ENCODE measurements around the gene SNX22. TPM values are rescaled to one million over a fixed set of nuclear protein-coding genes. Genes with fewer than 3 reads are reported as not detected.

The SNX22 gene
- total RNA-seq, 4 donors from 2014 or later, result 0.13 to 0.19 TPM; not detected in 2

DNA sequence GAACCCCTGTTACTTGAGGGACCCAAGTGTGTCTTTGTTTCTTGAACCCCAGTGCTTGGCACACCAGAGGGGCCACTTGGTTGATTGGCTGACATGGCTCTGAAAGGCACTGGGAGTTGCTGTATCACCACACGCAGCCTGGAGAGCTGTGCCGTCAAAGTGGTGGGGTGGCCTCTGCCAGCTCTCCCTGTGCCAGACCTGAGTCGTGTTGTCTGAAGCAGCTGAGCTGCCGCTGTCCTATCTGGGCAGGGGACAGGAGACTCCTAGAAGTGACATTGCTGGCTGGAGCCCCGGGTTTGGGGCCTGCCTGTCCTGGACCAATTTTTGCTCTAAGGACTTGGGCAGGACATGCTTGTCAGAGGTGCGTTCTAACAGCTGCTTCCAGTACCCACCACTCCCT lies 5.5 kb upstream of the SNX22 start:
- peaks cover 0 to 2% (median 0%) of the 10 kb centered on the region in 3 donors for H3K4me1 ChIP-seq
- 66% methylated on average over 5 of the region's 6 CpGs; no CpG with 5 or more reads in 1 of the 2 donors for WGBS, 2 donors (ENCODE audit: low coverage in 1 of 2)
- H3K4me3 ChIP-seq, result no peak overlapping the region
- no peak overlapping the region for H3K27ac ChIP-seq
- TF ChIP-seq, protein P1, sequence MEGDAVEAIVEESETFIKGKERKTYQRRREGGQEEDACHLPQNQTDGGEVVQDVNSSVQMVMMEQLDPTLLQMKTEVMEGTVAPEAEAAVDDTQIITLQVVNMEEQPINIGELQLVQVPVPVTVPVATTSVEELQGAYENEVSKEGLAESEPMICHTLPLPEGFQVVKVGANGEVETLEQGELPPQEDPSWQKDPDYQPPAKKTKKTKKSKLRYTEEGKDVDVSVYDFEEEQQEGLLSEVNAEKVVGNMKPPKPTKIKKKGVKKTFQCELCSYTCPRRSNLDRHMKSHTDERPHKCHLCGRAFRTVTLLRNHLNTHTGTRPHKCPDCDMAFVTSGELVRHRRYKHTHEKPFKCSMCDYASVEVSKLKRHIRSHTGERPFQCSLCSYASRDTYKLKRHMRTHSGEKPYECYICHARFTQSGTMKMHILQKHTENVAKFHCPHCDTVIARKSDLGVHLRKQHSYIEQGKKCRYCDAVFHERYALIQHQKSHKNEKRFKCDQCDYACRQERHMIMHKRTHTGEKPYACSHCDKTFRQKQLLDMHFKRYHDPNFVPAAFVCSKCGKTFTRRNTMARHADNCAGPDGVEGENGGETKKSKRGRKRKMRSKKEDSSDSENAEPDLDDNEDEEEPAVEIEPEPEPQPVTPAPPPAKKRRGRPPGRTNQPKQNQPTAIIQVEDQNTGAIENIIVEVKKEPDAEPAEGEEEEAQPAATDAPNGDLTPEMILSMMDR (IDR thresholded peaks at IDR 0.05), result no peak
- no peak for TF ChIP-seq EP300 (IDR thresholded peaks at IDR 0.05)
- TF ChIP-seq POLR2AphosphoS5 (IDR thresholded peaks at IDR 0.05), result no peak
- TF ChIP-seq POLR2A (IDR thresholded peaks at IDR 0.05), result no peak
- ATAC-seq, result no peak
- peaks cover 6% of the 10 kb centered on the region for H3K27me3 ChIP-seq
- no peaks in the 10 kb centered on the region for H3K9me3 ChIP-seq
- H3K36me3 ChIP-seq, result peaks cover 0 to 56% of the 10 kb centered on the region in 2 donors

DNA sequence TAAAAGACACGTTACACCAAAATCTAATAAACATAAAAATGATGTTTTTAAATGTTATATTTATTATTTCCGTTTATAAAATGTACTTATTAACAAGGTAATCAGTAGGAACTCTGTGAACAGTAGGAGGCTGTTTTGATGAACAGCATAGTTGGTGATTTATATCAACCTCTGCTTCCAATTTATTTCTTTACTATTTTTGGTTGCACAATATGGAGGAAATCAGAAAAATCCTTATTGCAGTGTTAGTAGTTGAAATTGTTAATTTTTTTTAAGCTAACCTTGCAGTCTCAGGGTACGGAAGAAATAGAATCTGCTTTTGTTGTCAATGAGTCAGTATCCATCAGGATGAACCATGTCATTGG lies 5.0 kb upstream of the SNX22 start:
- no peak for TF ChIP-seq POLR2A (IDR thresholded peaks at IDR 0.05)
- TF ChIP-seq POLR2AphosphoS5 (IDR thresholded peaks at IDR 0.05), result no peak
- TF ChIP-seq, protein P1 (IDR thresholded peaks at IDR 0.05), result no peak
- no peak for TF ChIP-seq EP300 (IDR thresholded peaks at IDR 0.05)
- Histone ChIP-seq H3K27me3 (peaks cover 11% of the 10 kb centered on the region), H3K4me3 (no peak overlapping the region), H3K9me3 (no peaks in the 10 kb centered on the region), H3K27ac (no peak overlapping the region), H3K36me3 (peaks cover 0 to 51% of the 10 kb centered on the region in 2 donors), H3K4me1 (peaks cover 0 to 6% (median 4%) of the 10 kb centered on the region in 3 donors)
- 78 to 86% methylated on average over 3 of the region's 3 CpGs for WGBS, 2 donors (ENCODE audit: low coverage in 1 of 2)
- no peak for ATAC-seq

DNA sequence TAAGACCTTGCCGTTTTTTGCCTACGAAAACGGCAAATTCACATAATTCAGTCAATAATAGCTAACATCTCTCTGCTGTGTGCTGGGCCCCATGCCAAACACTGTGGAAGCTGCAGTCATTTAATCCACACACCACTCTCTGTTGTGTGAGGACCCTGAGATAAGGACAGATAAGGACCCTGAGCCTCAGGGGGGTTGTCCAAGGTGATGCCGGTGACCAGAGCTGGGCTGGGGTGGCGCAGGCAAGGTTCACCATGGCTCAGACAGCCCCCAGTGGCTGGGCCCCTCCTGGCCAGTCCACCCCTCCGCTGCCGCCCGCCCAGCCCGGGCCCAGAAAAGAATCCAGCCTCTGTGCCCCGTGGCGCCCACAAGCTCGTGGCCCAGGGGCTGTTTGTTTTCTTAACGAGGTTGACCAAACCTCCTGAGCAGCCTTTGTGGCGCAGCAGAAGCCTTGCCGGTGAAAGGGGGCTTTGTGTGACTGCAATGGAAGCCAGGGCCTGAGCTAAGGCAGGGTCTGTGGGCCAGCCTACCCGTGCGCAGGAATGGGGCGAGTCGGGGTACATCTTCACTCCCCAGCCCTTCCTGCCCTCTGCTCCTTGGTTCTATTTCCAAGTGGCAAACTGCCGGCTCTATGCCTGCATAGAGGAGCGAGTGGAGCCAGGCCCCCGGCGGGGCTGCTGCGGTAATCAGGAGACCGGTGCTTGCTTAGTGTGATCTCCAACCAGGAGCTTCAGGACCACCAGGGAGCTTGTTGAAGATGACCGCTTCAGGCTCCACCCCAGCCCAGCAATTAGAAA lies 4.4 kb upstream of the SNX22 start:
- H3K9me3 ChIP-seq, result no peaks in the 10 kb centered on the region
- WGBS, 2 donors (ENCODE audit: low coverage in 1 of 2), result 37% methylated on average over 3 of the region's 26 CpGs; no CpG with 5 or more reads in 1 of the 2 donors
- H3K4me3 ChIP-seq, result no peak overlapping the region
- no peak overlapping the region for H3K27ac ChIP-seq
- ATAC-seq, result no peak
- H3K36me3 ChIP-seq, result peaks cover 0 to 45% of the 10 kb centered on the region in 2 donors
- TF ChIP-seq, protein P1 (IDR thresholded peaks at IDR 0.05), result no peak
- no peak for TF ChIP-seq EP300 (IDR thresholded peaks at IDR 0.05)
- no peak for TF ChIP-seq POLR2A (IDR thresholded peaks at IDR 0.05)
- no peak for TF ChIP-seq POLR2AphosphoS5 (IDR thresholded peaks at IDR 0.05)
- peaks cover 0 to 12% (median 10%) of the 10 kb centered on the region in 3 donors for H3K4me1 ChIP-seq
- peaks cover 17% of the 10 kb centered on the region for H3K27me3 ChIP-seq

DNA sequence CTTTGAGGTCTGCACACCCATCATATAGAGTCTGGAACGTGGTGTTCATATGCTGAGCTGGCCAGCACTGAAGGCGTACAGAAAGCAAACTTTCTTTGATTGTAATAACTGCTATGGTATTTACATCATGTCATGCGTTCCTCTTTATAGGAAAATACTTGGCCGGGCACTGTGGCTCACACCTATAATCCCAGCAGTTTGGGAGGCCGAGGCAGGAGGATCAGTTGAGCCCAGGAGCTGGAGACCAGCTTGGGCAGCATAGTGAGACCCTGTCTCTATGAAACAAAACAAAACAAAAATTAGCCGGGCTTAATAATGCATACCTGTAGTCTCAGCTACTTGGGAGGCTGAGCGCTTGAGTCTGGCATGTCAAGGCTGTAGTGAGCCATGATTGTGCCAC lies 3.4 kb upstream of the SNX22 start:
- WGBS, 2 donors (ENCODE audit: low coverage in 1 of 2), result 72 to 88% methylated on average over 6 of the region's 7 CpGs
- peaks cover 0 to 34% of the 10 kb centered on the region in 2 donors for H3K36me3 ChIP-seq
- no peak overlapping the region for H3K27ac ChIP-seq
- peaks cover 27% of the 10 kb centered on the region for H3K27me3 ChIP-seq
- TF ChIP-seq, protein P1 (IDR thresholded peaks at IDR 0.05), result no peak
- no peak for TF ChIP-seq POLR2AphosphoS5 (IDR thresholded peaks at IDR 0.05)
- TF ChIP-seq POLR2A (IDR thresholded peaks at IDR 0.05), result no peak
- no peak for TF ChIP-seq EP300 (IDR thresholded peaks at IDR 0.05)
- H3K4me3 ChIP-seq, result no peak overlapping the region
- ATAC-seq, result no peak
- no peaks in the 10 kb centered on the region for H3K9me3 ChIP-seq
- H3K4me1 ChIP-seq, result peaks cover 0 to 23% (median 19%) of the 10 kb centered on the region in 3 donors

DNA sequence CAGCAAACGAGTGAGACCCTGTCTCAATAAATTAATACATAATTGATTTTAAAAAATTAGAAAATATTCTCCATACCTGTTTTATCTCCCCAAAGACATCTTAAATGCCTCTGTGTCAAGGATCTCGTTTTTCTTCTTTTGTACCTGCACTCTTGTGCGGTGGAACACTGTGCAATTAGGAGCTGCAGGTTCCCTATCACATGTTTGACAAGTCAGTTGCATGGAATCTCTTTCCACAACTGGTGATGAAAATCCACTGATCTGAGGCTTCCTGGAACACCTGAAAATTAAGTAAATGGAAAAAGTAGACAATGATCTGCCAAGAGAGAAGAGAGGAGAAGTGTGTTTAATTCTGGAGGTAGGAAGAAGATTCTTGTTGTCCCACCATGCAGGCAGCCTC lies 3.0 kb upstream of the SNX22 start:
- Histone ChIP-seq H3K4me1 (peaks cover 0 to 27% (median 22%) of the 10 kb centered on the region in 3 donors), H3K36me3 (peaks cover 0 to 30% of the 10 kb centered on the region in 2 donors), H3K4me3 (no peak overlapping the region), H3K9me3 (no peaks in the 10 kb centered on the region), H3K27me3 (peaks cover 30% of the 10 kb centered on the region), H3K27ac (no peak overlapping the region)
- 55 to 67% methylated on average over 2 to 3 of the region's 3 CpGs for WGBS, 2 donors (ENCODE audit: low coverage in 1 of 2)
- ATAC-seq, result no peak
- TF ChIP-seq POLR2A (IDR thresholded peaks at IDR 0.05) (no peak), EP300 (IDR thresholded peaks at IDR 0.05) (no peak), POLR2AphosphoS5 (IDR thresholded peaks at IDR 0.05) (no peak)
- TF ChIP-seq, protein P1 (IDR thresholded peaks at IDR 0.05), result no peak

Data from gastroesophageal sphincter (tissue), 4 donors.